Stimulated activated CD4-positive, alpha-beta T cell treated with anti-CD3 and anti-CD28 coated beads, Interleukin-1b, Interleukin-23, amount 100 ng/mL, for 48 hours (primary cell): ENCODE data around the gene MED29.

Source experiments
- DNase-seq: peaks from one replicate; pipeline ENCODE4 v3.0.0-alpha.2; 2020

Gene MED29

DNA sequence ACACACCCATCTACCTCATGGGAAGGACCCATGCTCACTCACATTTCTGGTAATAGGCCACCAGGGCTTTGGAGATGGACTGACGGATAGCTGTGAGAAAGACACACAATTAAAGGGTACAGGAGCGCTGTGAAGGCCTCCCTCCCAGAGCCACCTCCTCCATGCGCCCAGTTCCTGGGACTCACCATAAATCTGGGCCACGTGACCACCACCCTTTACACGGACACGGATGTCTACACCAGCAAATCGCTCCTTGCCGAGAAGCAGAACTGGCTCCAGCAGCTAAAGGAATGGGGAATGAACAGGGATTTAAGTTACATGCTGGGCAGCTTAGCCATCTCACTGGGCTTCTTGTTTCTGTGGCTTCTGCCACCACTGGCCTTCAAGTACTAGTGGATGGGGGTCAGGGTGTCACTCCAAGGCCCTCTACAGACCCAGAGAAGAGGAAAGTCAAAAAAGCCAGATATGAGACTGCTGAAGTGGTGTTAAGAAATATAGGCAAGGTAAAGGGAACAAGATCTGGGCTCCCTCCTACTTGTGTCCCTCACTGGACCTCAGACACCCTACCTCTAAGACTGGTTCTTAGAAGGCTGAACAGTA, 42.4 kb downstream of the MED29 start:
- no peak for DNase-seq

DNA sequence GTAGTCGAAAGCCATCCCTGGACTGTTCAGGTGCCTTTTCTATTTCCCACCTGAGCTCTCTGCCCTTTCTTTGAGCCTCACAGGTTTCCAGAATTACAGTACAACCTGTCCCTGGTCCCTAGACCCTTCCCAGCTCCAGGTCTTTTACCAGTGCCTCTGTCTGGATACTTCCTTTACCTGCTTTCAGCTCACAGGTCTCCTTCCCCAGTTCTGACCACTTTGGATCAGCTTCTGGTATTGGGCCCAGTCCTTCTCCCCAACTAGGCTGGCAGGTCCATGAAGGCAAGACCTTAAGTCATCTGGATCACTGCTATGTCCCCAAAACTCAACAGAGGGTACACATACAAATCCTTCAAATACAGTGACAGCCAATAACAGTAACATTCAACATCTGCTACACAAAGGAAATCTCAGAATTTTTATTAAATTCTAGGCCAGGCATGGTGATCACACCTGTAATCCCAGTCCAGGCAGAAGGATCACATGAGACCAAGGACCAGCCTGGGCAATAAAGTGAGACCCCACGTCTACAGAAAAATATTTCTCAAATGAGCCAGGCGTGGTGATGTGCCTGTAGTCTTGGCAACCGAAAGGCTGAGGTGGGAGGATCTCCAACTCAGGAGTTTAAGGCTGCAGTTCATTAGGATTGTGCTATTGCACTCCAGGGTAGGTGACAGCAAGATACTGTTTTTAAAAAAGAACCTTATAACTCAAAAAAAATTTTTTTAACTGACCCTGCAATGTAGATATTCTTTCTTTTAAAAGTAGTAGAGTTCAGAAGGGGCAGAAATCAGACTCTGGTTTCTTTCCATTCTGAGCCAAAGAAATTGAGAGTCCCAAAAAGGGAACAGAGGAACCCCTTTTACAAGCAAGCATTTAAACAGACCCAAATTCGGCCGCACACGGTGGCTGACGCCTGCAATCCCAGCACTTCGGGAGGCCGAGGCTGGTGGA, 43.2 kb downstream of the MED29 start:
- no peak for DNase-seq

DNA sequence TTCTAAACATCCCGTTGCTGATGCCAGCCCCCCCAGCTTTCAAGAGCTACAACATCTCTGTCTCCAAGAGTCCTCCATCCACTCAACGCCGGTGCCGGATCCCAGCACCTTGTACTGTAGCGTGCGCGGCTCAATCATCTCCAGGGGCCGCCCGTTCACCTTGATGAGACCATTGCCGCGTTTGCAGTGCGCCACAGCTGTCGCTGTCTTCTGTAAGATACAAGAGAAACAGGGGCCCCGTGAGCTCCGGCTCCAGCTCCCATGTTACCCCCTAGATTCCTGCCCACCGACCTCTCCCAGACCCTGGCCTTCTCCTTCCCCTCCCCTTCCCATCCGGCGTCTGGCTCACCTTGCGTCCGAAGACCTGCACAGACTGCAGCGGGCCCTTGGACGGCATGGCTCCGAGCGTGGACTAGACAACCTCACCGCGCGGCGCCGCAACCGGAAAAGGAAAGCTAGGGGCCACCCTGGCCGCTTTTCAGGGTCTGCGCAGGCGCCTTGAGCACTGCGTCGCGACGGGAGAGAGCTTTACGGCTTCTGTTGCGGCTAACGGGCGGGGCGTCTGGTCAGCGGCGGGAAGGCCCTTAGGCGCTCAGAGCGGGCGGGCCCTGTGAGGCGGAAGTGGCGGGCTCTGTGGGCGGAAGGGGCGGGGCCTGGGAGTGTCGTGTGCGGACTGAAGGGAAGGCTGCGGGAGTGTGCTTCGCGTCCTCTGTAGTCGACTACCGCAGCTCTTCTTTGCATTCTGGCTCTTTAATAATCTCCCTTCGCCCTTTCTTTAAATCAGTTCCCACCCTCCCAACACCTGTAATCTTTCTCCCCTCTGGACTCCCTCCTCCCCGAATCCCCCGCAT, 44.5 kb downstream of the MED29 start, which contains the start of gene RPS16:
Gene RPS16 (minus strand): TSS at position 451 of the 851 bp plus-strand sequence. CDS start 54 bp downstream, at position 397.
- DNase-seq: peak; percentile 100

DNA sequence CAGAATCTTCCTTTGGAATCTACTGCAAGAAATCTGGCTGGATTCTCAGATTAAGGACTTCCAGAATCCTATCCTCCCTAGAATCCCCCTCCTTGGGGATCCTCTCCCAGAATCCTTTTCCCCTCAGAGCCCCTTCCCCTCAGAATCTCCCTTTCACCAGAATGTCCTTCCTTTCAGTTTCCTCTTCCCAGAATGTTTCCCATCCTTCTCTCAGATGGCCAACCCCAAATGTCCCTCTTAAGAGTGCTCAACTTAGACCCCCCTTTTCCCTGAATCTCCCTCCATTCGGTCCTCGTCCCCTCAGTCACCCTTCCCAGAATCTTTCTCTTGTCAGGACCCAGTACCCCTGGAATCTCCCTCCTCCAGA, 45.2 kb downstream of the MED29 start:
- DNase-seq: no peak

GRCh38 chr19:39438270-39438934, 47.2 kb downstream of the MED29 start:
- DNase-seq: no peak

GRCh38 chr19:39444598-39445195, 53.5 kb downstream of the MED29 start:
- no peak for DNase-seq

GRCh38 chr19:39445196-39446111, 54.3 kb downstream of the MED29 start, which contains the start of gene SUPT5H:
Gene SUPT5H, plus strand, starts transcription at chr19:39445582. Its CDS starts 309 bp downstream, at chr19:39445891.
- peak; percentile 99 for DNase-seq

- no peak for DNase-seq
These were observed 55.3 kb downstream of the MED29 start for GRCh38 chr19:39446365-39447084.

- no peak for DNase-seq
These were observed 57.1 kb downstream of the MED29 start for GRCh38 chr19:39448271-39448670.

- DNase-seq: no peak
These were observed 58.1 kb downstream of the MED29 start for GRCh38 chr19:39449116-39449797.
